ENCODE data around the gene NTM.
"Not testable (repeated sequence)": the region's sequence is repeated elsewhere in the genome, so short reads cannot be mapped to it uniquely, and the experiment has no call there.

NTM gene

DNA sequence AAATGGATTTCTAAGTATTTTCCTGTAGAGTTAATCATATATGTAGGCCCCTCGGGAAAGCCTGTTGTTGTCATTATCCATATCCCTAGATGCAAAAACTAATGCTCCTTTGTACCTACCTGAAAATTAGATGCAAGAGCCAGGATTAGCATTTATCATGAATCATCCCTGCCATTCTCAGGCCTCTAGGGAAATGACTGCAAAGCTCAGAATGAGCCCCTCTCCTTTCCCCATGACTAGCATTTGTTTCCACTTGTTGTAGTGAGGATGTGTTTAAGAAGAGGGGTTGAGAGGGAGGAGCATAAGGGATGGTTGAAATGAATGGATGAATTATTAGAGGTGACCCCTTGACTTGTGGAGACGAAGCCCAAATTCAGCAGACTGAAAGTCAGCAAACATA lies 537.9 kb downstream of the NTM start:
- DNase-seq = no peak

DNA sequence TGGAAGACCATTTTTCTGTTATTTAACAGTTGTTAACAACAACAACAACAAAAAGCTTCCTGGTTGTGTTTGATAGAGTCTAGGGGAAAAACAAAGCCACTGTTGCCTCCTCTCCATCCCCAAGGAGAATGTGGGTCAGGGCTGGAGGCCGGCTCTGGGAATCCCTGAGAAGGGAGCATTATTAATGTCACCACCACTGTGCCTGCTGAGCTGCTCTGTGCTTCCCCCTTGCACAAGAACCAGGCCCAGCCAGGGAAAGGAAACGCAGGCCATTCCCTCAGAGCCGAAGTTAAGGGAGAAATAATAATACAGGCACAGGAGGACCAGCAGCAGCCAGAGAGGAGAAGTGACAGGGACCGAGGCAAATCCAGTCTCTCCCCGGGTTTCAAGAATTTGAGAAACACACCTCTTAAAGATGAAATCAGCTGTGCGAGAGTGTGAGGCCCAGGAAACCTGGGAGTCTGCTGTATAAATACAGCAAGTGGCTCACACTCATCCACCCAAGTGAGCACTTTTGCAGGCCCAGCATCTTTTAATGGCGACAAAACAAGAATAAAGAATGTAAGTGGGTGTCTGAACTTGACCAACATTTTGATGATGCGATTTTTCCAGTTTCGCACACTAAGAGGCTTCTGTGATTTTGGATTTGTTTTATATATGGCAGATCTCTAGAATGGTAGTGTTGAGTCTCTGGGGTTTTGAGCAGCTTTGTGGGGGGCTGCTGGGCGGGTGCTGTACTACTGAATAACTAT lies 539.2 kb downstream of the NTM start:
- DNase-seq = no peak

DNA sequence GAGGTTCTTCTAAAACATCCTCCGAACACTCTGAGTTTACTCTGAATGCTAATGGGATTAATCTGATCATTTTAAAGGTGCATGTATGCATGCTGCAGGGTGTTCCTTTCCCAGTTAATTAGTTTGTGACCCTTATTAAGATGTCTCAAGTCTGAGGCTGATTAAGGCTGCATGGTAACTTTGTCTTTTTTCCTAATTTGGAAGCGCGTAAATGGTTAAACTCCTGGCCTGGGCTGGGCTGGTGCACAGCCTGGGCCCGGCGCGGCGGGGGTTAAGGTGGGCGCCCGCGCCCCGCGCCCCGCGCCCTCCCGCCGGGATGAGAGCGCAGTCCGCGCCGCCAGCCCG lies 539.7 kb downstream of the NTM start:
- DNase-seq = no peak

- DNase-seq = no peak
Observed at GRCh38 chr11:131910523-131911387, 540.3 kb downstream of the NTM start.

GRCh38 chr11:131911388-131912032 lies 541.1 kb downstream of the NTM start:
- DNase-seq = not testable (repeated sequence)

- DNase-seq = no peak
Observed at GRCh38 chr11:131912134-131912533, 541.7 kb downstream of the NTM start.

- no peak for DNase-seq
Observed at GRCh38 chr11:131913267-131913666, 542.9 kb downstream of the NTM start.

- DNase-seq = no peak
Observed at GRCh38 chr11:131914361-131914774, 544.0 kb downstream of the NTM start.

- no peak for DNase-seq
Observed at GRCh38 chr11:131916638-131917037, 546.2 kb downstream of the NTM start.

DNA sequence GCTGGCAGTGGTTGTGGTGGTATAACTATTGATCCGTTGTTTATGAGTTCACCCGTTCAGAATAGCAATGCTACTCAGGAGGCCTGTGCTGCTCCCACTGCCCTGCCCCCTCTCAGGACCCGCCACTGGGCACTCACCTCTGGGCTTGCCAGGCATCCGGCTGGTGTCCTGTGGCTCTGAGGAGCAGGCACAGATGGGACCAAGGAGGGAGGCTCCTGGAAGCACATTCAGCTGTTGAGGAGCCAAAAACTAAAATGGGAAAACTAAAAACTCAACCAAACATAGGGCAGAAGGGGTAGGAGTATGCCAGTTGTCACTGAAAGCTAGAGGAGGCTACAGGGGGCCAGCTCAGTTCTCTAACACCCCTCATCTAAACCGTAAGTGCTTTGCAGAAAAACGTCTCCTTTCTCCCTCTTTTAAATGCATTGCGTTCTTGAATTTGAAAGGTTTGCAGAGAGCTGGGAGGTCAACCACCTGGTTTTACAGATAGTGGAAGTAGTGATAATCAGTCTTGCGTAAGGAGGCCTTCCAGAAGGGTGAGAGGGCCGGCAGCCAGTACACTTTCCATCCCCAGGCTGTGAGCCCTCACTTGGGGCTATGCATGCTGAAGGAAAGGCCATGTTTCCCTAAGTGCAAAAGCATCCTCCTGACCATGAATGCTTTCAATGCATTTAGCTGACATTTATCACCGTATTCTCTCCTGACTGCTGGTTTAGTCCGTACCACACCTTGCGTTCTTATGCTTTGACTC lies 547.4 kb downstream of the NTM start:
- DNase-seq = no peak

- no peak for DNase-seq
Observed at GRCh38 chr11:131918663-131919062, 548.2 kb downstream of the NTM start.

- DNase-seq = no peak
Observed at GRCh38 chr11:131922220-131922619, 551.8 kb downstream of the NTM start.

- DNase-seq = no peak
Observed at GRCh38 chr11:131923309-131923708, 552.9 kb downstream of the NTM start.

- DNase-seq = no peak
Observed at GRCh38 chr11:131924001-131924400, 553.6 kb downstream of the NTM start.

- no peak for DNase-seq
Observed at GRCh38 chr11:131924457-131925201, 554.2 kb downstream of the NTM start.

GRCh38 chr11:131925829-131926228 lies 555.4 kb downstream of the NTM start:
- no peak for DNase-seq

DNA sequence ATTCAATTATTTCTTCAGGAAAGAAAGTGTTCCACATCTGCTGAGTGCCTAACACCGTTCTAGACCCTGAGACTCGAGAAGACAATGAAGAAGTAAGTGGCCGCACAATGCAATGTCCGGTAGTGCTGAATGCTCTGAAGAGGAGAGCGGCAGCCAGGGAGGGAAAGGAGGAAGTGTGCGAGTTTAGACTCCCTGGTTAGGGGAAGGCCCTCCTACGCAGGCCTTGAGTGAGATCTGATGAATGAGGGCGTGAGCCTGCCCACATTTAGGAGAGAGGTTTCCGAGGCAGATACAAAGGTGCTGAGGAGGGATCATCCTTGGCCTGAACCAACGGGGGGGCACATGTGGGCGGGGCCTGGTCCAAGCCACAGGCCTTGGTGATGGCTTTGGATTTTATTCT lies 558.6 kb downstream of the NTM start:
- DNase-seq = no peak

- DNase-seq = no peak
Observed at GRCh38 chr11:131932584-131933325, 562.3 kb downstream of the NTM start.

GRCh38 chr11:131934006-131934405 lies 563.6 kb downstream of the NTM start:
- no peak for DNase-seq

- no peak for DNase-seq
Observed at GRCh38 chr11:131938351-131938751, 567.9 kb downstream of the NTM start.

GRCh38 chr11:131940126-131940525 lies 569.7 kb downstream of the NTM start:
- no peak for DNase-seq

GRCh38 chr11:131942878-131943277 lies 572.5 kb downstream of the NTM start:
- no peak for DNase-seq

All from activated T-cell treated with anti-CD3 and anti-CD28 coated beads, Interleukin-2, amount 50 U/mL, for 48 hours (primary cell).